SJSA1 (cell line): Measurements from ENCODE around the gene UNC5CL. TPM values are rescaled to one million over a fixed set of nuclear protein-coding genes. Genes with fewer than 3 reads are reported as not detected.
"Not testable (repeated sequence)": the region's sequence is repeated elsewhere in the genome, so short reads cannot be mapped to it uniquely, and the experiment has no call there.

Experiments used
- DNase-seq, 2 experiments: peaks; one replicate each; pipeline ENCODE4 v3.0.0-alpha.2; 2015 to 2020; ENCODE audit warnings: low spot score in 2 of 2, low read depth in 1 of 2
- H3K27ac ChIP-seq: fragments of 250-450 bp; sonication (Bioruptor Pico); 2 replicates; pipeline ENCODE4 v1.5.1; 2020; ENCODE audit warnings: mild to moderate bottlenecking, moderate library complexity
- H3K27me3 ChIP-seq: fragments of 250-450 bp; sonication (Bioruptor Pico); replicated peaks from 2 replicates; pipeline ENCODE4 v1.5.1; 2020; ENCODE audit warnings: mild to moderate bottlenecking, moderate library complexity
- H3K36me3 ChIP-seq: fragments of 250-450 bp; sonication (Bioruptor Pico); 2 replicates; pipeline ENCODE4 v1.5.1; 2020; ENCODE audit warnings: mild to moderate bottlenecking
- H3K4me1 ChIP-seq: fragments of 250-450 bp; sonication (Bioruptor Pico); replicated peaks from 2 replicates; pipeline ENCODE4 v1.6.1; 2021; ENCODE audit warnings: mild to moderate bottlenecking
- H3K4me3 ChIP-seq: fragments of 250-450 bp; sonication (Bioruptor Pico); 2 replicates; pipeline ENCODE4 v1.5.1; 2020; ENCODE audit warnings: mild to moderate bottlenecking
- H3K9me3 ChIP-seq: fragments of 250-450 bp; sonication (Bioruptor Pico); replicated peaks from 2 replicates; pipeline ENCODE4 v1.5.1; 2020; ENCODE audit warnings: mild to moderate bottlenecking
- total RNA-seq: library from RNA; depleted of rRNA; stranded (reverse); fragments of >200 nt; shearing (Covaris generic); gene quantifications from 2 replicates; pipeline ENCODE4 v1.2.3, GENCODE V29; 2014

Gene UNC5CL
- total RNA-seq, 1 experiment from 2014 or later = not detected

DNA sequence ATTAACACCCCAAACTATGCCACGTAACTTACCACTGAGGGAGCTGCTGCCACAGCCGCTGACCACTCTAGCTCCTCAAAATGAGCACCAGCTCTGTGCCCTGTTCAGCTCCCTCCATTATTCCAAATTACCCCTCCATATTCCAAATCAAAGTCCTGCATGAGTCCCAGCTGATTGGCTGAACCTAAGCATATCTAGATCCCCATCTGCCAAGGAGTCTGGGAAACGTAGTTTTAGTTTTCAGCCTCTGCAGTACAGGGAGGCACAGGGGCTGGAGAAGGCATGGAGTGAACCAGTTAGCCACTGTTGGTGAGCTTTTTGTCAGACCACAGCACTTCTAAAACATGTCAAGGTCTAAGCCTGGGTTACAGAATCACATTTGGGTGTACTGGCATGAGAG lies 15.9 kb downstream of the UNC5CL start:
- no peaks in the 10 kb centered on the region; the same call in 1 of the 2 replicates for H3K9me3 ChIP-seq
- H3K27me3 ChIP-seq = no peaks in the 10 kb centered on the region
- no peak overlapping the region for H3K27ac ChIP-seq
- no peak overlapping the region for H3K4me3 ChIP-seq
- H3K4me1 ChIP-seq = peaks cover 14% of the 10 kb centered on the region
- H3K36me3 ChIP-seq = no peaks in the 10 kb centered on the region
- no peak for DNase-seq

GRCh38 chr6:41022294-41022693 lies 16.7 kb downstream of the UNC5CL start:
- H3K9me3 ChIP-seq = no peaks in the 10 kb centered on the region; the same call in 1 of the 2 replicates
- no peak for DNase-seq
- H3K27ac ChIP-seq = no peak overlapping the region
- no peaks in the 10 kb centered on the region for H3K36me3 ChIP-seq
- no peak overlapping the region for H3K4me3 ChIP-seq
- H3K27me3 ChIP-seq = no peaks in the 10 kb centered on the region
- H3K4me1 ChIP-seq = peaks cover 7% of the 10 kb centered on the region

DNA sequence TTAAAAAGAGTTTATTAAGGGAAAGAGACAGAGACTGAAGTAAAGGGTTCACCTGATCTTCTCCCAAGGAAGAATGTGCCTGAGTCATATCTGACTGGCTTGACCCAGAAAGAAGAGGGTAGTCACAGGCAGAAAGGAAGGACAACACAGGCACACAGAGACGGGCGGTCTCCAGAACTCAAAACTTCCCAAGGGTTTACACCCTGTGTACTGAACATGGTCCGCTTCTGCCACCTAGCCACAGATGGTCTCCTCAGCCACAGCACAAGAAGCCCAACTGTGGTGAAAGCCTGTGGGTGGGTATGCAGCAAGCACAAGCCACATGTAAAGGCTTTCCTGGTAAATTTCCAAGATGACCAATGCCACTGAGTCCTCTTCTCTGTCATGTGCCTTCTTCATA lies 17.2 kb downstream of the UNC5CL start:
- Histone ChIP-seq H3K36me3 (no peaks in the 10 kb centered on the region), H3K9me3 (no peaks in the 10 kb centered on the region; the same call in 1 of the 2 replicates), H3K4me1 (peaks cover 7% of the 10 kb centered on the region), H3K4me3 (no peak overlapping the region), H3K27me3 (no peaks in the 10 kb centered on the region), H3K27ac (no peak overlapping the region)
- peak in 1 of 2 experiments; percentile 23 for DNase-seq

DNA sequence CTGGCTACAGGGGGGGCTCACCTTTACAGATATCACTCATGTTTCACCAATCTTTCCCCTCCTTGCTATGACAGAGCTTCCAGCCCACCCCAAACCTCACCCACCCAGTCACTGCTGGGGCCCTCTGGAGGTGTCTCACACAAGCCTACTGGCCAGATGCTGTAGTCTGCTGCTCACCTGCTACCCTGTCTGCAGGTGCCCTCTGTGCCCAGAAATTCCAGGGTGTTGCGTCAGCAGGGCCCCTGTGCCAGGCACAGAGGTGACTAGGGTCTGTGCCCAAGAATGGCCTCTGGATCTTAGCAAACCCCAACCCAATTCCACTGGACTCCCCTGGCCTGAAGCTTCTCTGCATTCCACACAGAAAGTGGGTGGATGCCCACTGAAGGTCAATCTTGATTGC lies 21.4 kb downstream of the UNC5CL start:
- no peaks in the 10 kb centered on the region; the same call in 1 of the 2 replicates for H3K9me3 ChIP-seq
- no peak overlapping the region for H3K27ac ChIP-seq
- H3K4me1 ChIP-seq = peaks cover 3% of the 10 kb centered on the region; the same call in 1 of the 2 replicates
- no peaks in the 10 kb centered on the region for H3K36me3 ChIP-seq
- DNase-seq = no peak
- no peak overlapping the region for H3K4me3 ChIP-seq
- no peaks in the 10 kb centered on the region for H3K27me3 ChIP-seq

DNA sequence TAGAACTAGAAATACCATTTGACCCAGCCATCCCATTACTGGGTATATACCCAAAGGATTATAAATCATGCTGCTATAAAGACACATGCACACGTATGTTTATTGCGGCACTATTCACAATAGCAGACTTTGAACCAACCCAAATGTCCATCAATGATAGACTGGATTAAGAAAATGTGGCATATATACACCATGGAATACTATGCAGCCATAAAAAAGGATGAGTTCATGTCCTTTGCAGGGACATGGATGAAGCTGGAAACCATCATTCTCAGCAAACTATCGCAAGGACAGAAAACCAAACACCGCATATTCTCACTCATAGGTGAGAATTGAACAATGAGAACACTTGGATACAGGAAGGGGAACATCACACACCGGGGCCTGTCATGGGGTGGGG lies 23.2 kb downstream of the UNC5CL start:
- not testable (repeated sequence) for H3K4me3 ChIP-seq, DNase-seq, H3K36me3 ChIP-seq, H3K4me1 ChIP-seq, H3K9me3 ChIP-seq, H3K27ac ChIP-seq, H3K27me3 ChIP-seq

DNA sequence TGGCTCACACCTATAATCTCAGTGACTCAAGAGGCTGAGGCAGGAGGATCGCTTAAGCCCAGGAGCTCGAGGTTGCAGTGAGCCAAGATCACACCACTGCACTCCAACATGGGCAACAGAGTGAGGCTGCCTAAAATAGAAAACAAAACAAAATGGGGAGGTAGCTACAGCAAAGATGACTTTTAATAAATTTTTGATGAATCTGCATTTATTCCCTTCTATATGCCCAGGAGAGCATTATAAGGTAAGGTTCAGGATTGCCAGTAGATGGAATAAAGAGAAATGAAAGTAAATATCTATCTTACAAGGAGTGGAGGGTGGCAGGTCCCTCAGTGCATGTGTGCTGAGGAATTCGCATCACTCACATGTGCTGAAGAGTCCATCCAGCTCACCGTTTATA lies 24.2 kb downstream of the UNC5CL start:
- H3K27ac ChIP-seq = no peak overlapping the region
- no peak for DNase-seq
- no peaks in the 10 kb centered on the region; the same call in 1 of the 2 replicates for H3K27me3 ChIP-seq
- H3K9me3 ChIP-seq = no peaks in the 10 kb centered on the region
- no peaks in the 10 kb centered on the region for H3K36me3 ChIP-seq
- no peak overlapping the region for H3K4me3 ChIP-seq
- H3K4me1 ChIP-seq = no peaks in the 10 kb centered on the region

DNA sequence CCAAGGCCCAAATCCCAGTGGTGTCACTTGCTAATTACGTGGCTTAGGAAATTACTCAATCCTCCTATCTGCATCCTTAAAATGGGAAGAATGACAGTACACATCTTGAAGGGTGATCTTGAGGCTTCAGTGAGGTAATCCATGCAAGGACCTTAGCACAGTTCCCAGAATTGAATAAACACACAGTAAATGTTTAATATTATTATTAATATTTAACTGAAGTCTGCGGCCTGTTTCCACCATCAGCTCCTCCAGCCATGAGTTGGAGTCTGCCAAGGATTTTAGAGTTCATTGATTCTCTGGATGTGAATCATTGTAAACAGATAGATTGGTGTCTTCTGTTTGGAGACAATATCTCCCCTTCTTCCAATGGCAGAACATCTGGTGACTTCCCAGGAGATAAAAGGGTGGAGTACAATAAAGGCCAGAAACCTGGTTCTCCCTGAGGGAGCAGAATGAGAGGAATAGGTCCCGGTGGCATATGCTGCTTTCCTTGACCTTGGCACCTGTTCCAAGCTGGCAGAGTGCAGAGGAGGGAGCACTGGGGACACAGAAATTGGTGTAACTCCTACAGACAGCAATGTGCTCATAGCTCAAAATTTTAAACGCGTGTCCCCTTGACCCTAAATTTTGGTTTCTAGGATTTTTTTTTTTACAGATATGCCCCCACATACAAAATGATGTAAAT lies 25.4 kb downstream of the UNC5CL start:
- H3K4me1 ChIP-seq = no peaks in the 10 kb centered on the region
- no peak overlapping the region for H3K27ac ChIP-seq
- H3K27me3 ChIP-seq = no peaks in the 10 kb centered on the region; the same call in 1 of the 2 replicates
- H3K36me3 ChIP-seq = no peaks in the 10 kb centered on the region
- H3K4me3 ChIP-seq = no peak overlapping the region
- no peaks in the 10 kb centered on the region for H3K9me3 ChIP-seq
- DNase-seq = no peak

DNA sequence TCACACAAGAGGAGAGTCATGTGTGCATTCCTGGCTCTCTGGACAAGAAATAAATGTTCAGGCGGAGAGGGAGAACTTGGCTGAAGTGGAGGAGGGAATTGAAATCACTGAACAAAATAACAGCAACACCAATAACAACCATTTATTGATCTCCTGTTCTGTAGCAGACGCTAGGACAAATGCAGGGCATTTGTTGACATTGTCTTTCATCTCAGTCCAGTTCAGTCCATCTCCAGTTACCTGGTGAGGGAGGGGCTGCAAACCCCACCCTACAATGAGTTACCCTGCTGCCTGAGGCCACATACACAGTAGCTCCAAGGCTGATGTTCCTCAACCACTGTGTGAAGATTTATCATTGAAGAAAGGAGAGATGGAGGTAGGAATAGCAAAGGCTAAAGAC lies 27.3 kb downstream of the UNC5CL start:
- H3K4me1 ChIP-seq = no peaks in the 10 kb centered on the region
- H3K27ac ChIP-seq = no peak overlapping the region

DNA sequence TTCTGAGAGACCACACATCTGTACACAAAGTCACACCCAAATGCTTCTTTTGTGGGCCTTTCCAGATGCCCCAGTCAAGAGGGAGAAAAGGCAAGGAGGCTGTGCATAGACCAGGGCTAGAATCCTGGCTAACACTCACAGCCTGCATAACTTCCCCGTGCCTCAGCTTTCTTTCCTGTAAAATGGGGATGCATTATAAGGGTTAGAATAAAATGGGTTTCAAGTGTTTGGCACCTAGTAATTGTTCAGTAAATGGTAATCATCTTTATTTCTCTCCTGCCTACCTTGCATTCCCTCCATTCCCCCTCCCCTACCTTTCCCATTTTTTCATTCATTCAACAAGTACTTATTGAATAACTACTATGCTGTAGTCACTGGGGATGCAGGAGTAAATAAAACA lies 29.4 kb downstream of the UNC5CL start:
- Histone ChIP-seq H3K36me3 (no peaks in the 10 kb centered on the region), H3K4me1 (no peaks in the 10 kb centered on the region), H3K27me3 (no peaks in the 10 kb centered on the region; the same call in 1 of the 2 replicates), H3K9me3 (no peaks in the 10 kb centered on the region), H3K4me3 (no peak overlapping the region), H3K27ac (no peak overlapping the region)
- no peak for DNase-seq

More for the DNA sequence above, 27.3 kb downstream of the UNC5CL start:
- Histone ChIP-seq H3K36me3 (no peaks in the 10 kb centered on the region), H3K4me3 (no peak overlapping the region), H3K27me3 (no peaks in the 10 kb centered on the region; the same call in 1 of the 2 replicates), H3K9me3 (no peaks in the 10 kb centered on the region)
- no peak for DNase-seq

DNA sequence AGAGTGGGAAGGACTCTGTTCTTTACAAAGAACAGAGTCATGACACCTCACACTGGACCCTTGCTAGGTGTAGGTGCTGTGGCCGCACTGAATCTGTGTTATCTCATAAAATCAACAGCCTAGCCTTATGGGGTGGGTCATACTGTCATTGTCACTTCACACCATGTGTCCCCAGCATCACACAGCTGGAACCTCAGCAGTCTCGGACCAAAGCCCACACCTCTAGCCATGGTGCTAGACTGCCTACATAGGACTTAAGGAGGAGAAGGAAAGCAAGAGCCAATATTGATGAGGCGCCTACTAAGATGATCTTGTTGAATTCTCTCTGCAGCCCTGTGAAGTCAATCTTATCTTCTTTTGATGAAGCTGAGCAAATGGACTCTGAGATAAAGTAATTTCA lies 31.0 kb downstream of the UNC5CL start:
- no peak for DNase-seq
- no peaks in the 10 kb centered on the region; the same call in 1 of the 2 replicates for H3K27me3 ChIP-seq
- H3K27ac ChIP-seq = no peak overlapping the region
- H3K4me1 ChIP-seq = no peaks in the 10 kb centered on the region
- H3K4me3 ChIP-seq = no peak overlapping the region
- no peaks in the 10 kb centered on the region; the same call in 1 of the 2 replicates for H3K9me3 ChIP-seq
- H3K36me3 ChIP-seq = no peaks in the 10 kb centered on the region

DNA sequence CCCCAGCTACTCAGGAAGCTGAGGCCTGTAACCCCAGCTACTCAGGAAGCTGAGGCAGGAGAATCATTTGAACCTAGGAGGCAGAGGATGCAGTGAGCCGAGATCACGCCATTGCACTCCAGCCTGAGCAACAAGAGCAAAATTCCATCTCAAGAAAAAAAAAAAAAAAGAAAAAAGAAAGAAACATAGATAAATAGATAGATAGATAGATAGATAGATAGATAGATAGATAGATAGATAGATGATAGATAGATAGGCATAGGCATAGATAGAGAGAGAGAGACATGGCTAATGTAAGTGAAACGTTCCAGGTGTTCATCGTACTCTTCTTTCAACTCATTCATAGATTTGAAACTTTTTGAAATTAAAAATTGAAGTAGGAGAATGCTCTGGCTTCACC lies 32.0 kb downstream of the UNC5CL start:
- DNase-seq, H3K27me3 ChIP-seq, H3K9me3 ChIP-seq, H3K27ac ChIP-seq, H3K4me1 ChIP-seq, H3K4me3 ChIP-seq, H3K36me3 ChIP-seq: not testable (repeated sequence)

DNA sequence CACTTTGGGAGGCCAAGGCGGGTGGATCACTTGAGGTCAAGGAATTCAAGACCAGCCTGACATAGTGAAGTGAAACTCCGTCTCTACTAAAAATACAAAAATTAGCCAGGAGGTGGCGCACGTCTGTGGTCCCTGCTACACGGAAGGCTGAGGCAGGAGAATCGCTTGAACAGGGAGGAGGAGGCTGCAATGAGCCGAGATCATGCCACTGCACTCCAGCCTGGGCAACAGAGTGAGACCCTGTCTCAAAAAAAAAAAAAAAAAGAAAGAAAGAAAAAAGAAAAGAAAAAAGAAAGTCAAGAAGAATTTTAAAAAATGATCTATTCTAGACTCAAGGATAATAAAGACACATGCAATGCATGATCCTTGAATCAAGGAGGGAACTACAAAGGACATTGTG lies 32.8 kb downstream of the UNC5CL start:
- H3K36me3 ChIP-seq, H3K9me3 ChIP-seq, H3K4me1 ChIP-seq, H3K27me3 ChIP-seq, H3K4me3 ChIP-seq, H3K27ac ChIP-seq: not testable (repeated sequence)
- peak; percentile 51 to 56 for DNase-seq

DNA sequence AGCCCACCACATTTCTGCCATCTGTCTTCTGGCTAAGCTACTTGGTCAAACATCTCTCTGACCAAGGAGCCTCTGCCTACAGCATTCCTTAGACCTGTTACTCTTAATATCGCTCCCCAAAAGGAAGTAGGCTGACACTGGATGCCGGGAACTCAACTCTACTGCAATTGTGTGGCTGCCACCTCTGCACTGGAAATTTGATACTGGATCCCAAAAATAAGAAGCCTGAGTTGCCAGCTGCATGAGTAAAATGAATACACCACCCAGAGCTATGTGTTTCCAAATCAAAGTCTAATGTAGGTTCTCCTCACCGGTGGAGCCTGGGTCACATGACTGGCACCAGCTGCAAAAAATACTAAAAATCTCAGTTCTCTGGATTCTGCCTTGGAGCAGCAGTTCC lies 36.9 kb downstream of the UNC5CL start:
- H3K9me3 ChIP-seq = no peaks in the 10 kb centered on the region; the same call in 1 of the 2 replicates
- no peak overlapping the region for H3K4me3 ChIP-seq
- no peak for DNase-seq
- no peaks in the 10 kb centered on the region for H3K36me3 ChIP-seq
- H3K27ac ChIP-seq = no peak overlapping the region
- no peaks in the 10 kb centered on the region for H3K27me3 ChIP-seq
- peaks cover 7% of the 10 kb centered on the region for H3K4me1 ChIP-seq

GRCh38 chr6:41000248-41000647 lies 38.8 kb downstream of the UNC5CL start:
- no peak for DNase-seq
- Histone ChIP-seq H3K27ac (no peak overlapping the region), H3K4me3 (no peak overlapping the region), H3K9me3 (no peaks in the 10 kb centered on the region; the same call in 1 of the 2 replicates), H3K4me1 (peaks cover 23% of the 10 kb centered on the region), H3K27me3 (no peaks in the 10 kb centered on the region), H3K36me3 (no peaks in the 10 kb centered on the region)

- no peaks in the 10 kb centered on the region; the same call in 1 of the 2 replicates for H3K9me3 ChIP-seq
- H3K4me3 ChIP-seq = no peak overlapping the region
- DNase-seq = peak in 1 of 2 experiments; percentile 55
- H3K4me1 ChIP-seq = peaks cover 23% of the 10 kb centered on the region
- H3K36me3 ChIP-seq = no peaks in the 10 kb centered on the region
- H3K27me3 ChIP-seq = no peaks in the 10 kb centered on the region
- no peak overlapping the region for H3K27ac ChIP-seq
Observed at GRCh38 chr6:40999569-40999968, 39.5 kb downstream of the UNC5CL start.
